ENCODE data around the gene GRB10. TPM values are rescaled to one million over a fixed set of nuclear protein-coding genes. Genes with fewer than 3 reads are reported as not detected.

Gene GRB10
- total and polyA plus RNA-seq, 4 donors = 11.6 to 68.6 (median 41.0) TPM

DNA sequence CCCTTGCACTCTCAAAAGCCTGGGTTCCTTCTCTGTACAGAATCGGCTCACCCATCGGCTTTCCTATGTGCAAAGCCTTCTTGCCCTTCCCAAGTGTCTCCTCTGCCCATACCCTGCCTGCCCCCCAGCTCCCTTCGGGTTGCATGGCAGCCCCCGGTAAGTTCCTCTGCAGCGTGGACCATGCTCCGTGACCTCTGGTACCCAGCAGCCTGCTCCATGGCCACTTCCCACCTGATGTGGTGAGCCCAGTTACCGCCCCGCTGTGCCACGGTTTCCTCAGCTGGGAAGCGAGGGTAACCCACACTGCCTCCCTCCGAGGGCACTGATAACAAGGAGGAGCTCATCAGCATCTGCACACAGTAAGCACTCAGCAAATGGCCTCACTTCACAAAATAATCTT, 110.7 kb downstream of the GRB10 start:
- Histone ChIP-seq H3K4me3 (no peak overlapping the region), H3K27ac (ENCODE audit: low read depth in 1 of 2, low read length in 1 of 2) (no peak overlapping the region), H3K9me3 (ENCODE audit: control insufficient read depth in 4 of 4, insufficient read depth in 3 of 4, low read length in 3 of 4) (peaks cover 0 to 2% (median 0%) of the 10 kb centered on the region in 4 donors), H3K9ac (ENCODE audit: insufficient read depth in 1 of 2, low read length in 2 of 2) (no peak overlapping the region), H3K27me3 (ENCODE audit: control insufficient read depth in 3 of 3, insufficient read depth in 3 of 3, low read length in 2 of 3) (no peaks in the 10 kb centered on the region), H3K36me3 (ENCODE audit: control insufficient read depth in 4 of 4, insufficient read depth in 4 of 4, low read length in 4 of 4) (peaks cover 0 to 20% (median 9%) of the 10 kb centered on the region in 4 donors), H3K4me1 (ENCODE audit: control insufficient read depth in 5 of 5, insufficient read depth in 5 of 5, low read length in 5 of 5) (peaks cover 0 to 19% (median 19%) of the 10 kb centered on the region in 5 donors)
- no peak for DNase-seq
- WGBS, 2 donors = 91 to 92% methylated on average over 11 of the region's 11 CpGs
- TF ChIP-seq, protein P1, sequence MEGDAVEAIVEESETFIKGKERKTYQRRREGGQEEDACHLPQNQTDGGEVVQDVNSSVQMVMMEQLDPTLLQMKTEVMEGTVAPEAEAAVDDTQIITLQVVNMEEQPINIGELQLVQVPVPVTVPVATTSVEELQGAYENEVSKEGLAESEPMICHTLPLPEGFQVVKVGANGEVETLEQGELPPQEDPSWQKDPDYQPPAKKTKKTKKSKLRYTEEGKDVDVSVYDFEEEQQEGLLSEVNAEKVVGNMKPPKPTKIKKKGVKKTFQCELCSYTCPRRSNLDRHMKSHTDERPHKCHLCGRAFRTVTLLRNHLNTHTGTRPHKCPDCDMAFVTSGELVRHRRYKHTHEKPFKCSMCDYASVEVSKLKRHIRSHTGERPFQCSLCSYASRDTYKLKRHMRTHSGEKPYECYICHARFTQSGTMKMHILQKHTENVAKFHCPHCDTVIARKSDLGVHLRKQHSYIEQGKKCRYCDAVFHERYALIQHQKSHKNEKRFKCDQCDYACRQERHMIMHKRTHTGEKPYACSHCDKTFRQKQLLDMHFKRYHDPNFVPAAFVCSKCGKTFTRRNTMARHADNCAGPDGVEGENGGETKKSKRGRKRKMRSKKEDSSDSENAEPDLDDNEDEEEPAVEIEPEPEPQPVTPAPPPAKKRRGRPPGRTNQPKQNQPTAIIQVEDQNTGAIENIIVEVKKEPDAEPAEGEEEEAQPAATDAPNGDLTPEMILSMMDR (IDR thresholded peaks at IDR 0.05; ENCODE audit: control extremely low read depth, extremely low read depth) = no peak
- ATAC-seq (ENCODE audit: insufficient read depth, low FRiP score) = no peak

DNA sequence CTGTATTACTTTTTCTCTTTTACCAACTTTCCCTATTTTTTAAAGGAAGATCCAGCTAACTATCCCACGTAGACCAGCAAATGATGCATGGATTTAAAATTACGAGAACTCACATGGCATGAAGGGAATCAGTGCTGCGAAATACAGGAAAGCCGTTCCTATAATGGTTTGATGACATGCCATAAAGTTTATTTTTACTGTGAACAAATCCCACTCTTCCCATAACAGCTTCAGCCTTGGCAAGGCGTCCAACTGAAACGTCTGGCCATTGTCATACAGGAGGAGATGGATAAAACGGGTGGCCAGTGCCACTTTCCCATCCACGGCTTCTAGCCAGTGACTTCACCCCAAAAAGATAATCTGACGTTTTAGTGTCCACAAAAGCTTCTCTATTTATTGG, 111.3 kb downstream of the GRB10 start:
- H3K9ac ChIP-seq (ENCODE audit: insufficient read depth in 1 of 2, low read length in 2 of 2) = no peak overlapping the region
- H3K27me3 ChIP-seq (ENCODE audit: control insufficient read depth in 3 of 3, insufficient read depth in 3 of 3, low read length in 2 of 3) = no peaks in the 10 kb centered on the region
- peaks cover 0 to 20% (median 9%) of the 10 kb centered on the region in 4 donors for H3K36me3 ChIP-seq (ENCODE audit: control insufficient read depth in 4 of 4, insufficient read depth in 4 of 4, low read length in 4 of 4)
- ATAC-seq (ENCODE audit: insufficient read depth, low FRiP score) (no peak), DNase-seq (no peak)
- WGBS, 2 donors = 76 to 77% methylated on average over 9 of the region's 9 CpGs
- H3K9me3 ChIP-seq (ENCODE audit: control insufficient read depth in 4 of 4, insufficient read depth in 3 of 4, low read length in 3 of 4) = peaks cover 0 to 2% (median 0%) of the 10 kb centered on the region in 4 donors
- TF ChIP-seq, protein P1 (IDR thresholded peaks at IDR 0.05; ENCODE audit: control extremely low read depth, extremely low read depth) = no peak
- H3K4me3 ChIP-seq = no peak overlapping the region
- H3K27ac ChIP-seq (ENCODE audit: low read depth in 1 of 2, low read length in 1 of 2) = no peak overlapping the region
- H3K4me1 ChIP-seq (ENCODE audit: control insufficient read depth in 5 of 5, insufficient read depth in 5 of 5, low read length in 5 of 5) = peaks cover 0 to 21% (median 16%) of the 10 kb centered on the region in 5 donors

DNA sequence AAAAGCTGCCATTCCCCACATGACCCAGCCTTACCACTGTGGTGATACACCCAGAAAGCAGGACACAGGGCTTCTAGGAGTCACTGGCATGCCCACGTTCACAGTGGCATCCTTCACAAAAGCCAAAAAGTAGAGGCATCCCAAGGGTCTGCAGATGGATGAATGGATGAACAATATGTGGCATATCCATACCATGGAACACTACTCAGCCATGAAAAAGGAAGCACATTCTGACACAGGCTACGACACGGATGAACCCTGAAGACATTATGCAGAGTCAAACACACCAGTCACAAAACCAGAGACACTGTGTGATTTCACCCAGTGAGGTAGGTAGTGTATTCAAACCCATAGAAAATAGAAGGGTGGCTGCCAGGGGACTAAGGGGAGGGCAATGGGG, 112.8 kb downstream of the GRB10 start:
- no peak overlapping the region for H3K27ac ChIP-seq (ENCODE audit: low read depth in 1 of 2, low read length in 1 of 2)

More for the DNA sequence above, 112.8 kb downstream of the GRB10 start:
- Histone ChIP-seq H3K27me3 (ENCODE audit: control insufficient read depth in 3 of 3, insufficient read depth in 3 of 3, low read length in 2 of 3) (no peaks in the 10 kb centered on the region), H3K36me3 (ENCODE audit: control insufficient read depth in 4 of 4, insufficient read depth in 4 of 4, low read length in 4 of 4) (peaks cover 0 to 20% (median 9%) of the 10 kb centered on the region in 4 donors), H3K4me3 (no peak overlapping the region), H3K9ac (ENCODE audit: insufficient read depth in 1 of 2, low read length in 2 of 2) (no peak overlapping the region), H3K9me3 (ENCODE audit: control insufficient read depth in 4 of 4, insufficient read depth in 3 of 4, low read length in 3 of 4) (peaks cover 0 to 2% (median 0%) of the 10 kb centered on the region in 4 donors), H3K4me1 (ENCODE audit: control insufficient read depth in 5 of 5, insufficient read depth in 5 of 5, low read length in 5 of 5) (peaks cover 0 to 21% (median 11%) of the 10 kb centered on the region in 5 donors)
- WGBS, 2 donors = 32% methylated on average over 3 of the region's 3 CpGs
- ATAC-seq (ENCODE audit: insufficient read depth, low FRiP score) = no peak
- TF ChIP-seq, protein P1 (IDR thresholded peaks at IDR 0.05; ENCODE audit: control extremely low read depth, extremely low read depth) = no peak
- no peak for DNase-seq

All from lung (tissue), 12 donors.